ENCODE data around the gene ST3GAL3. TPM values are rescaled to one million over a fixed set of nuclear protein-coding genes. Genes with fewer than 3 reads are reported as not detected.
"Not testable (repeated sequence)": the region's sequence is repeated elsewhere in the genome, so short reads cannot be mapped to it uniquely, and the experiment has no call there.

Gene ST3GAL3
- total RNA-seq, 1 donor from 2014 or later: 24.3 TPM

DNA sequence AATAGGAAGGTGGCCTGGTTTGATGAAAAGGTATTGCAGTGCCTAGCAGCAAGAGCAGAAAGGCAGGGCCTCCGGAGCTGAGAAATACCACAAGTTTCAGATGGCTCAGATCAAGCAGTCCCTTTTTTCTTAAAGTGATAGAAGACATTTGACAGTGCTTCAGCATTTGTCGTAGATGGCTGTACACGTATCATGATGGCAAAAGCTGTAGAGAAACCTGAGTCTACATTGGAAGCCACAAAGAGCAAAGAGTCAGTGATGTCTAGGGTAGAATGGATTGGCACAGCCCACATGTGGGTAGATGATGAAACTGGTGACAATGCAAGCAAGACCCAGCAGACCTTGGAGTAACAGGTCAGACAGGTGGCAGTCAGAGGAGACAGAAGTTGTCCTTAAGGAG lies 124.9 kb downstream of the ST3GAL3 start:
- ATAC-seq (ENCODE audit: low read depth) (no peak), DNase-seq (no peak)
- Mint-ChIP-seq H3K4me1 (peaks cover 59% of the 10 kb centered on the region), H3K4me3 (peak overlapping the region; percentile 5), H3K36me3 (ENCODE audit: low read depth) (peaks cover 6% of the 10 kb centered on the region), H3K27ac (peak overlapping the region; percentile 41), H3K9me3 (no peaks in the 10 kb centered on the region), H3K27me3 (no peaks in the 10 kb centered on the region)
- TF ChIP-seq, protein P1, sequence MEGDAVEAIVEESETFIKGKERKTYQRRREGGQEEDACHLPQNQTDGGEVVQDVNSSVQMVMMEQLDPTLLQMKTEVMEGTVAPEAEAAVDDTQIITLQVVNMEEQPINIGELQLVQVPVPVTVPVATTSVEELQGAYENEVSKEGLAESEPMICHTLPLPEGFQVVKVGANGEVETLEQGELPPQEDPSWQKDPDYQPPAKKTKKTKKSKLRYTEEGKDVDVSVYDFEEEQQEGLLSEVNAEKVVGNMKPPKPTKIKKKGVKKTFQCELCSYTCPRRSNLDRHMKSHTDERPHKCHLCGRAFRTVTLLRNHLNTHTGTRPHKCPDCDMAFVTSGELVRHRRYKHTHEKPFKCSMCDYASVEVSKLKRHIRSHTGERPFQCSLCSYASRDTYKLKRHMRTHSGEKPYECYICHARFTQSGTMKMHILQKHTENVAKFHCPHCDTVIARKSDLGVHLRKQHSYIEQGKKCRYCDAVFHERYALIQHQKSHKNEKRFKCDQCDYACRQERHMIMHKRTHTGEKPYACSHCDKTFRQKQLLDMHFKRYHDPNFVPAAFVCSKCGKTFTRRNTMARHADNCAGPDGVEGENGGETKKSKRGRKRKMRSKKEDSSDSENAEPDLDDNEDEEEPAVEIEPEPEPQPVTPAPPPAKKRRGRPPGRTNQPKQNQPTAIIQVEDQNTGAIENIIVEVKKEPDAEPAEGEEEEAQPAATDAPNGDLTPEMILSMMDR (IDR thresholded peaks at IDR 0.05): no peak
- ChIA-PET CTCF (no interaction called here), POLR2A (no interaction called here)
- intact Hi-C loops (cut with micrococcal nuclease): no loop called here

DNA sequence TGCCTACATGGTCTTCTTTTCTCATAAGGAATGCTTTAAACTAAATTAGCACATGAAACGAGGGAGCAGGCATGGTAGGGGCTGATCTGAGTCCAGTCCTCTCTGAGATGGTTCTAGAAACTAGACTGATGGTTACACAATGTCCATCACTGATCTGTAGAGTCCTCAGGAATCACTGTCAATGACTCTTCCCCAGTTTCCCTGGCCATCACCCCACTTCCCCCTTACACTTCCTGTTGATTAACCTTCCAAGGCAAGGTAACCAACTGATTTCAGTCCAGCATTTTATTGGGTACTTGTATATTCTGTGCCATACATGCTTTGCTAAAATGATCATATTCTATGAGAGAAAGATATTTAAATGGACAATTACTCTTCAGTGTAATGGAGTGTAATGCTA lies 125.7 kb downstream of the ST3GAL3 start:
- CTCF ChIA-PET: no interaction called here
- H3K4me3 Mint-ChIP-seq: no peak overlapping the region
- H3K4me1 Mint-ChIP-seq: peaks cover 59% of the 10 kb centered on the region
- H3K36me3 Mint-ChIP-seq (ENCODE audit: low read depth): peaks cover 6% of the 10 kb centered on the region
- no peaks in the 10 kb centered on the region for H3K27me3 Mint-ChIP-seq
- no peak overlapping the region for H3K27ac Mint-ChIP-seq
- intact Hi-C loops (cut with micrococcal nuclease): no loop called here
- DNase-seq (no peak), ATAC-seq (ENCODE audit: low read depth) (no peak)
- no peaks in the 10 kb centered on the region for H3K9me3 Mint-ChIP-seq
- POLR2A ChIA-PET: no interaction called here
- TF ChIP-seq, protein P1 (IDR thresholded peaks at IDR 0.05): no peak

DNA sequence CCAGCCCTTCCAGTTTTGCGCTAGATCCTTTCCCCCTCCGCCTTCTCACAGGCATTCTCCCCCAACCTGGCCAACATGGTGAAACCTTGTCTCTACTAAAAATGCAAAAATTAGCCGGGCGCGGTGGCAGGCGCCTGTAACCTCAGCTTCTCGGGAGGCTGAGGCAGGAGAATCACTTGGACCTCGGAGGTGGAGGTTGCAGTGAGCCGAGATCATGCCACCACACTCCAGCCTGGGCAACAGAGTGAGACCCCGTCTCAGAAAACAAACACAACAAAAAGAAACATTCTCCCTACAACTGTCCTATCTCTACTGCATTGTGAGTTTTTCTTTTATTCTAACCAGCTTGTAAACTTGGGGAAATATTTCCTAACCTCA lies 126.6 kb downstream of the ST3GAL3 start:
- ATAC-seq (ENCODE audit: low read depth); H3K27me3 Mint-ChIP-seq; CTCF ChIA-PET; POLR2A ChIA-PET; DNase-seq; H3K9me3 Mint-ChIP-seq; intact Hi-C loops (cut with micrococcal nuclease): not testable (repeated sequence)
- H3K36me3 Mint-ChIP-seq (ENCODE audit: low read depth): peaks cover 12% of the 10 kb centered on the region
- peak overlapping the region; percentile 77 for H3K27ac Mint-ChIP-seq
- H3K4me1 Mint-ChIP-seq: peaks cover 59% of the 10 kb centered on the region
- peak overlapping the region; percentile 33 for H3K4me3 Mint-ChIP-seq

DNA sequence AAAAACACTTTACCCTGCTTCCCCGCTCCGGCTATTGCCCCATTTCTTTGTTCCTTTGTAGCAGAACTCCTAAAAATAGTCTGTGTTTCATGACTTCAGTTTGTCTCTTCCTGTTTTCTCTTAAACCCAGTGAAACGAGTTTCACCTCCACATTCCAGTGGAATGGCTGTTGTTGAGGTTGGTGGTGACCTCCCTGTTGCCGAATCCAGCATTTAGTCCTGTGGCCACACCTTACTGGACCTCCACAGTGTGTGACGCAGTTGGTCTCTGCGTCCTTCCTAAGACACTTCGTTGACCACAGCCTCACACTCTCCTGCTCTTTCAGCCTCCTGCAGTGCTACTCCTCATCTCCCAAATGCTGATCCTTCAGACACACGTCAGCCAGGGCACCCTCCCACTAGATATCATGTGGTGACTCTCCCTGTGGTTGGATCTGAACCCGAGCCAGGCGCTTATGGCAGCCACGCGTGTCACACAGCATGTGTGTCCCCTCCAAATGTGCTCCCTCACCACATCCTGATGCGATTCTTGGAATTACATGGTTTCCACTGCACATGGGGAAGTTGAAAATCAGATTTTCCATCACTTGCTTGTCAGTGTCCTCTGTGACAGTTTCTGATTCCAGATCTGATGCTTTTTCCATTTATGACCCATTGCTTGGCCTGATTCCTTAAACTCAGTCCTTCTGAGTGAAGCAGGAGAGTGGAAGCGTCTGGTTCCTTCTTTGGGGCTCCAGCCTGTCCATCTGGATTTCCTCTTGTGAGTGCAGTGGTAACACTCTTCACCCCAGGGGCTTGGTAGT lies 127.1 kb downstream of the ST3GAL3 start:
- POLR2A ChIA-PET: no interaction called here
- ATAC-seq (ENCODE audit: low read depth) (no peak), DNase-seq (no peak)
- intact Hi-C loops (cut with micrococcal nuclease): no loop called here
- TF ChIP-seq, protein P1 (IDR thresholded peaks at IDR 0.05): no peak
- peak overlapping the region; percentile 33 for H3K4me3 Mint-ChIP-seq
- H3K36me3 Mint-ChIP-seq (ENCODE audit: low read depth): peaks cover 18% of the 10 kb centered on the region
- peak overlapping the region; percentile 77 for H3K27ac Mint-ChIP-seq
- no peaks in the 10 kb centered on the region for H3K9me3 Mint-ChIP-seq
- H3K4me1 Mint-ChIP-seq: peaks cover 59% of the 10 kb centered on the region
- CTCF ChIA-PET: no interaction called here
- H3K27me3 Mint-ChIP-seq: no peaks in the 10 kb centered on the region

DNA sequence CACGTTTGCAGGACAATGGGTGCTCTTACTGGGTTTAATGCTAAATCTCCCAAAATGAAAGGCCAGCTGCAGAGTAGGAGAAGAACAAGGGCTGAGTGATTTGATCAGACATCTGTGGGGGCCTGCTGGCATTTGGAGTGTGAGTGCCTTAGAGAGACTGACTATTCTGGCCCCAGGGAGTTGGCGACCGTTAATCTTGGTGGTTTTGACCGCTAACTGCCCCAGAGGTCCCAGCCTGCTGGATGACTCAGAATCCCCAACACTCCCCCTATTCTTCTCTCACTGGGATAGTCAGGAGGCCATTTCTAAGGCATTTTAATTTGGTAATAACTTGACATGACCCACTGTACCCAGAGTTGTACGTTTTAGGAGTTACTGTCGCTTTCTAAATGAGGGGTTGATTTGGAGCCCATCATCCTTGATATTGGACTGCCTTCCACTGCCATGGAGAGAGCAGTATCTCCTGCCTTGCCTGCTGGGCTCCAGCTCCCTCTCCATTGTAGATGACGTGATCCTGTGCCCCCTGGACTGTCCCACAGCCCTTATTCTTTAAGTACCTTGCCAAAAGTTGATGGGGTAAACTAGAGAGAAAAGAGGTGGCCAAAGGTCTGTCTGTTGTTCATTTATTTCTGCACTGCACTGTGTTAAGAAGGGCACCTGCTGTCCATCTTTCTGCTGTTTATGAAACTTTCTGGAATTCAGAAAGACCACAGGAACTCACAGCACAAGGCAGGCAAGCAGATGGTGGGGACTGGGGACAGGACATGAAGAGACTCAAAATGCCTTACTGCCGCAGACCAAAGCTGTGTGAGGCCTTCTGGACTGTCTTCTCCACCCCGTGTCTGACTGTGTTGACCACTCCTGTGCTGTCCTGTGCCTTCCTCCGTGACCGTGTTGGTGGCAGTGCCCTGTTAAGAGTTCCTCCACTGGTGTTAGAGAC lies 128.0 kb downstream of the ST3GAL3 start:
- Mint-ChIP-seq H3K9me3 (no peaks in the 10 kb centered on the region), H3K27me3 (no peaks in the 10 kb centered on the region), H3K36me3 (ENCODE audit: low read depth) (peaks cover 25% of the 10 kb centered on the region), H3K27ac (peak overlapping the region; percentile 77), H3K4me1 (peaks cover 59% of the 10 kb centered on the region), H3K4me3 (peak overlapping the region; percentile 28)
- intact Hi-C loops (cut with micrococcal nuclease): no loop called here
- ChIA-PET CTCF (no interaction called here), POLR2A (no interaction called here)
- DNase-seq (no peak), ATAC-seq (ENCODE audit: low read depth) (no peak)
- TF ChIP-seq, protein P1 (IDR thresholded peaks at IDR 0.05): no peak
